A673 (cell line): ENCODE data around the gene TSR1. TPM values are rescaled to one million over a fixed set of nuclear protein-coding genes. Genes with fewer than 3 reads are reported as not detected.

ENCODE experiments used
- BruUV-seq: library from RNA; stranded (reverse); fragments of 400-500 nt; replicated peaks from 2 replicates; lab custom pipeline; 2021; lab: Mats Ljungman, UMichigan
- CTCF ChIA-PET: fragments of 300-600 bp; sonication (Branson Sonifier 250); formaldehyde crosslinking; loops from one replicate; lab custom pipeline; 2022; ENCODE audit warnings: antibody characterized with exemption; lab: Charles Lee
- POLR2A ChIA-PET: fragments of 300-600 bp; sonication (Branson Sonifier 250); formaldehyde crosslinking; loops from one replicate; lab custom pipeline; 2022; ENCODE audit warnings: antibody characterized with exemption; ENCODE audit not compliant: low non-redundant PET; lab: Charles Lee
- DNase-seq: peaks from one replicate; pipeline ENCODE4 v3.0.0-alpha.2; 2015; ENCODE audit warnings: low spot score
- H3K27ac ChIP-seq: fragments of 200-600 bp; sonication (generic); 2 replicates; pipeline ENCODE4 v1.5.1; 2016; ENCODE audit warnings: mixed run types, low read depth, mild to moderate bottlenecking, mixed read lengths, antibody characterized with exemption, low read length; ENCODE audit not compliant: poor library complexity, severe bottlenecking
- H3K27me3 ChIP-seq: fragments of 200-600 bp; sonication (generic); replicated peaks from 2 replicates; pipeline ENCODE4 v1.6.1; 2017; ENCODE audit warnings: mixed run types, low read depth, mild to moderate bottlenecking, mixed read lengths, antibody characterized with exemption, low read length; ENCODE audit not compliant: insufficient read depth, poor library complexity
- H3K36me3 ChIP-seq: fragments of 200-600 bp; sonication (generic); 2 replicates; pipeline ENCODE4 v1.6.1; 2016; ENCODE audit warnings: mixed run types, mild to moderate bottlenecking, mixed read lengths, antibody characterized with exemption, low read length; ENCODE audit not compliant: insufficient read depth, poor library complexity, severe bottlenecking
- H3K4me1 ChIP-seq: fragments of 200-600 bp; sonication (generic); 2 replicates; pipeline ENCODE4 v1.6.1; 2017; ENCODE audit warnings: mixed run types, mild to moderate bottlenecking, mixed read lengths, antibody characterized with exemption, low read length; ENCODE audit not compliant: insufficient read depth, poor library complexity, severe bottlenecking
- H3K4me3 ChIP-seq: fragments of 200-600 bp; sonication (generic); 2 replicates; pipeline ENCODE4 v1.5.1; 2016; ENCODE audit warnings: low read depth, mixed run types, mild to moderate bottlenecking, mixed read lengths, low read length; ENCODE audit not compliant: poor library complexity, severe bottlenecking
- H3K9me3 ChIP-seq: fragments of 200-600 bp; sonication (generic); 2 replicates; pipeline ENCODE4 v1.6.1; 2016; ENCODE audit warnings: mixed run types, low read depth, mild to moderate bottlenecking, mixed read lengths, antibody characterized with exemption, low read length; ENCODE audit not compliant: poor library complexity, severe bottlenecking
- CTCF ChIP-seq: fragments of 300-800, 200-600 bp; sonication (generic); conservative IDR thresholded peaks from 2 replicates; pipeline ENCODE4 v1.5.1; 2017; ENCODE audit warnings: low read depth, mild to moderate bottlenecking, antibody characterized with exemption, low read length, moderate library complexity, mixed read lengths
- EZH2 ChIP-seq: fragments of 200-600 bp; sonication (generic); IDR thresholded peaks from 2 replicates; pipeline ENCODE4 v1.6.1; 2017; ENCODE audit warnings: borderline replicate concordance, low read depth, mild to moderate bottlenecking, mixed read lengths, antibody characterized with exemption, low read length; ENCODE audit not compliant: poor library complexity, severe bottlenecking
- intact Hi-C: fragments of 100-400 bp; cut with micrococcal nuclease; formaldehyde crosslinking; loops from one replicate; pipeline ENCODE4 v1.10.0; 2022; ENCODE audit not compliant: unreplicated experiment
- total RNA-seq: library from RNA; stranded (reverse); gene quantifications from 2 replicates; pipeline ENCODE4 v1.2.3, GENCODE V29; 2021

Gene TSR1
- total RNA-seq, 1 experiment from 2014 or later = 91.0 TPM

DNA sequence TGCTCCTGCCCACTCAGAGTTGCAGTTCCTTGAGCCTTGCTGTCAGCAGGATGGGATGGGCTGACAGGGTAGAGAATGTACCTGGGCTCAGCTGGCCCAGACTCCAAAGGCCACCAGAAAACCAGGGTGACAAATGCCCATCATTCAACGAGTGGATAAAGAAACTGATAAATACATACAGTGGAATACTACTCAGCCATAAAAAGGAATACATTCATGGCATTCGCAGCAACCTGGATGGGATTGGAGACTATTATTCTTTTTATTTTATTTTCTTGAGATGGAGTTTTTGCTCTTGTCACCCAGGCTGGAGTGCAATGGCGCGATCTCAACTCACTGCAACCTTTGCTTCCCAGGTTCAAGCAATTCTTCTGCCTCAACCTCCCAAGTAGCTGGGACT, 21.0 kb upstream of the TSR1 start:
- TF ChIP-seq CTCF = no peak
- no peak for TF ChIP-seq EZH2
- ChIA-PET POLR2A (no interaction called here), CTCF (no interaction called here)
- no peak for DNase-seq
- Histone ChIP-seq H3K27me3 (no peaks in the 10 kb centered on the region), H3K4me1 (peaks cover 14% of the 10 kb centered on the region), H3K27ac (no peak overlapping the region), H3K4me3 (no peak overlapping the region), H3K9me3 (no peaks in the 10 kb centered on the region), H3K36me3 (no peaks in the 10 kb centered on the region)
- intact Hi-C loops = no loop called here
- no TSS peak for BruUV-seq

DNA sequence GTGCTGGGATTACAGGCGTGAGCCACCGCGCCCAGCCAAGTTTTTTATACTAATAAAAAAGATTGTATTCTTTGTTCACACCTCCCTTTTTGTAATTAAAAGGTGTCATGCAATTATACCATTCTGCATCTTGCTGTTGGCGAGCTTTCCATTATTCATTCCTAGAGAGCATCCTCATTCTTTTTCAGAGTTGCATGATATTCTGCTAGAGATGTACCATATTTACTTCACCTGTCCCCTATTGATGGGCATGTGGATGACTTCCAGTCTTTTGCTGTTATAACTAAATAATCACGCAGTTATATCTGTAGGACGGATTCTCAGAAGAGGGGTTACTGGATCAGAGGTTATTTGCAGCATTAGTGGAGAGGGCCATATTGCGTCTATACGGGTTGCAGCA, 18.1 kb upstream of the TSR1 start:
- POLR2A ChIA-PET = no interaction called here
- Histone ChIP-seq H3K36me3 (no peaks in the 10 kb centered on the region), H3K4me3 (no peak overlapping the region), H3K9me3 (no peaks in the 10 kb centered on the region), H3K4me1 (peaks cover 8% of the 10 kb centered on the region), H3K27me3 (no peaks in the 10 kb centered on the region), H3K27ac (no peak overlapping the region)
- CTCF ChIA-PET = no interaction called here
- DNase-seq = no peak
- no peak for TF ChIP-seq EZH2
- no peak for TF ChIP-seq CTCF
- no TSS peak for BruUV-seq
- intact Hi-C loops = no loop called here

DNA sequence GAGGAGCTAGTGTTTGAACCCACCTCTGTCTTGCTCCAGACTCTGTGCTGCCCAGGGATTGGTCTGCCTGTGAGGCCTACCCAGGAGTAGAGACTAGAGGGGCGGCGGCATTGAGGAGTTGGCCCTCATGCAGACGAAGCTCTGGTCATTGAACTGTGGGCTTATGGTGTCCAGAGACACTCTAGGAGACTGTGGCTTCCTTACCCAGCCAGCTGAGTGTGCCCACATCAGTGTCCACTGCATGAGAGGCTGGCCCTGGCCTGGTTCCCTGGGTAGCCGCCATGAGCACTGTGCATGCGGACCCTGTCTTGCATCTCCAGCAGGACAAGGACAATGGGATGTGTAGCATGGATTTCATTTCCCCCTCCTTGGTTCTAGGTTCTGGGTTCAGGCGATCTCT, 15.0 kb upstream of the TSR1 start:
- intact Hi-C loops = no loop called here
- Histone ChIP-seq H3K27me3 (no peaks in the 10 kb centered on the region), H3K4me3 (no peak overlapping the region), H3K4me1 (peaks cover 14% of the 10 kb centered on the region), H3K9me3 (no peaks in the 10 kb centered on the region), H3K36me3 (no peaks in the 10 kb centered on the region), H3K27ac (no peak overlapping the region)
- ChIA-PET POLR2A (no interaction called here), CTCF (no interaction called here)
- no peak for DNase-seq
- TF ChIP-seq EZH2 (no peak), CTCF (no peak)
- BruUV-seq = no TSS peak
